ENCODE data around the gene PPIE.
A peak's percentile ranks its signal among the peaks of the same experiment; 100 is the strongest.
"Not testable (repeated sequence)": the region's sequence is repeated elsewhere in the genome, so short reads cannot be mapped to it uniquely, and the experiment has no call there.

The PPIE gene

DNA sequence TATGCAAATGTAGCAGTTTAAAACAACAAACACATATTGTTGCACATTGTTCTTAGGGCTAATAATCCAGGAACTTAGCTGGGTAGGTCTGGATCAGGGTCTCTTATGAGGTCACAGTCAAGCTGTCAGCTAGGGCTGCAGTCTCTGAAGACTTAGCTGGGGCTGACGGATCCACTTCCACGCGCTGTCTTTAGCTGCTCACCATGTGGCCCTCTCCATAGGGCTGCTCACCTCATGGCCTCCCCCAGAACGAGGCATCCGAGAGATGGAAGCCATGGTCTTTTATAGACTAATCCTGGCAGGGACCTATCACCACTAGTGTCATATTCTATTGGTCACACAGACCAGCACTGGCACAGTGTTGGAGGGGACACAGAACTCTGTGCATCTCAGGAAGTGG lies 41.1 kb downstream of the PPIE start:
- no peak for DNase-seq

GRCh38 chr1:39781349-39781715 lies 42.6 kb downstream of the PPIE start:
- DNase-seq, result no peak

DNA sequence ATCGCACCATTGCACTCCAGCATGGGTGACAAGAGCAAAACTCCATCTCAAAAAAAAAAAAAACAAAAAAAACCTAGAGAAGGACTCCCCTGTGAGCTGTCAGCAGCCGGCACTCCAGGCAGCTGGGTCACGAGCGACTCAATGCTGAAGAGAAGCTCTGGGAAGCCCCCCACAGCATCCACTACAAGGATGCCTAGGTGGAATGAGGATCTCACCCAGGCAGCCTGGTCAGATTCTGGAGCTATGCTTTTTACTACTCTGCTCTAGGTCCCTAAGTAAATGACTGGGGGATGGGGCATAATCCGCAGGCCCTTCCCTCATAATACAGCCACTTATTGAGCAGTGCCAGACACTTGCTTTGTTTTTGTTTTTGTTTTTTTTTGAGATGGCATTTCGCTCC lies 43.4 kb downstream of the PPIE start:
- no peak for DNase-seq

DNA sequence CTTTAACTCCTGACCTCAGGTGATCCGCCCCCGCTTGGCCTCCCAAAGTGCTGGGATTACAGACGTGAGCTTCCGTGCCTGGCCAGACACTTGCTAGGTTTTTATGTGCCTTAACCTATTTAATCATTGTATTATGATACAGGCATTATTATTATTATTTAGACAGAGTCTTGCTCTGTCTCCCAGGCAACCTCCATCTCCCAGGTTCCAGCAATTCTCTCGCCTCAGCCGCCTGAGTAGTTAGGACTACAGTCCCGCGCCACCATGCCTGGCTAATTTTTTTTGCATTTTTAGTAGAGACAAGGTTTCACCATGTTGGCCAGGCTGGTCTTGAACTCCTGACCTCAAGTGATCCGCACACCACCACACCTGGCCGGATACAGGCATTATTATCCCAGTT lies 44.0 kb downstream of the PPIE start:
- not testable (repeated sequence) for DNase-seq

DNA sequence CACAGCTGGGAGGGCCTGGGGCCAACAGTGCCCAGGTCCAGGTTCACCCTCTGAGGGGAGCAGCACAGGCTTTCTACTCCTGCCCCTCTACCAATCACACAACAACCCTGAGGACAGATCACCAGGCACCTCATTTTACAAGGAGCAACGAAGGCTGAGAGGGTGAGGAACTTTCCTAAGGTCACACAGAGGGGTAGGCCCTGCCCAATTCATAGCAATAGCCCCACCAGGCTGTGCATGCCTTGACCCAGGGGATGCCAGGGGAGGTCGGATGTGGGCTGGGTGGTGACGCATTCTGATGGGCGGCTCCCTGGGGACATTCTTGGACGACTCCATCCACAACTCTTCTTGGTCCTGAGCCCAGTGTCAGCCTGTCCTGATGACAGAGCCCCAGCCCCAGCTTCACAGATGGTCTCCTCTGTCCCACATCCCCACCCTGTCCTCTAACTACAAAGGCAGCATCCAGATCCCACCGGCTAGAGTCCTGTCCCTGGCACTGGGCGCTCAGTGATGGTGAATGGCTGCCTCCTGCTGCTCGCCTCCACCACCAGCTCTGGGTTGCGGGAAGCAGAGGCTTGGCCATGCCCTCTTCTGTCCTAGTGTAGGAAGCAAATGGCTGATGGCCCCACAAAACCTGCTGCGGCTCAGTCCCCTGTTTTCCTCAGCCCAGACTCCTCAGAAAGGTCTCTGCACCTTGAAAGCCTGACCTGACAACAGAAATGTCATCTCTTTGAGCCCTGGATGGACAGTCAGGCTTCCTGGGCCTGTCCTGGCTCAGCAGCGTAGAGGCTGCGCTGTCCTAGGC lies 47.8 kb downstream of the PPIE start:
- DNase-seq, result not testable (repeated sequence)

DNA sequence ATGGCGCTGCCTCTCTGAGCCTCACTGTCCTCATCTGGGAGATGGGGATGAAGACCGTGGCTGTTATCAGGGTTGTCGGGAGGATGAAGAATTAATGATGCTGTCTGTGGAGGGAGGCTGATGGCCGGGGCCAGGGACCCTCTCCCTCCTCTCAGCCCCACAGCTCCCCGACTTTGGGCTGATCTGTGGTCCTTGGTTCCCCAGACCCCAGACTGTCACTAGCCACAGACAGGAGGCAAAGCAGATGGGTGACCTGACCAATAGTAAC lies 48.4 kb downstream of the PPIE start:
- DNase-seq, result not testable (repeated sequence)

DNA sequence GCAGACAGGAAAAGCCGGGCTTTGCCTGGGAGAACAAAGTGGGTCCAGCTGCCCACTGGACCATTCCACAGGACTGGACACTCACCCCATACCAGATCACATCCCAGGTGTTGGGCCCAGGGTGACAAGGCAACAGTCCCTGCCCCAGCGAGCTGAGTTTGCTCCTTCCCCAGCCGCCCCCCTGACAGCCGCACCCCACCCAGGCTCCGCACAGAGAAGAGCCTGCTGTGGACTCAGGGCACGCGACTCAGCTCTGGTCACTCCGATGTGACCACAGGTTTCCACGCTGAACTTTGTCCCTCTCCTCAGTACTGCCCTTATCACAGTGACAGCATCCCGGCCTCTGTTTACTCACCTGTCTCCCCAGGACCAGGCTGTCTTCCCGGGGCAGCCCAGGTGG lies 48.8 kb downstream of the PPIE start:
- no peak for DNase-seq

- DNase-seq, result not testable (repeated sequence)
These were observed 49.3 kb downstream of the PPIE start for GRCh38 chr1:39787964-39788363.

DNA sequence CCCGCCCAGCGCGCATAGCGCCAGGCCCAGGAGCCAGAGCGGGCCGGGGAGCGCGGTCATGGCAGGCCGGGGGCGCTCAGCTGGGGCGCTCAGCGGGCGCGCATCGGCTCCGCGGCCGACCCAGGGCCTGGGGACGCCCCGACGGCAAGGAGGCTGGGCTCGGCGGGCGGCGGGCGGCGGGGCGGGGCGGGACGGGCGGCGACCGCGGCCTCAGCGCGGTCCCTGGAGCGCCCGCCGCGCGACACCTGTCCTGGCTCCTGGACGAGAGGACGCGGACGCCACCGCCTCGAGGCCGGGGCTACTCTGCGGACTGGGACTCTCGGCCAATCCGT lies 49.7 kb downstream of the PPIE start:
- DNase-seq, result no peak

GRCh38 chr1:39788758-39789570 lies 50.3 kb downstream of the PPIE start, which contains the start of gene BMP8B:
Gene BMP8B (minus strand): TSS chr1:39788865. CDS start chr1:39788485, 380 bp downstream.
- peak; percentile 45 to 62 for DNase-seq

DNA sequence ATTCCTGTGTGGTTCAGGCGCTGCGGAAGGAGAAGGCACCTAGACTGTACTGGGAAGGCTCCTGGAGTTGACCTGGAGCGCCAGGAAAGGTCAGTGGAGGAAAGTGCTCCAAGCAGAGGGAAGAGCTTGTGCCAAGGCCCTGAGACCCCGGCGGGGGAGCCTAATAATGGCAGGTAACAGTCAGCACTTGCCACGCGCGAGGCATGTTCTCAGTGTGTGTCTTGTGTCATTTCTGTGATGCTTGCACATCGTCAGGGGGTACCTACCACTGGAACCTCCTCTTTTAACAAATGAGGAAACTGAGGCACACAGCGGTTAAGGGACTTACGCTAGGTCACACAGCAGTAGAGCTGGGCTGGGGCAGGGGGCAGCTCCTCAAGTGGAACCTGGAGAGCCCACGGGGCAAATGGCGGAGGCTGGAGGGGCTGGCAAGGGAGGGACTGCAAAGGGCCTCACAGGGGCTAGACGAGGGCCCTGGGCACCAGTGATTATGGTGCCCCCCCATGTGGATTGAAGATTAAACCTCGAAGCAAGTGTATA lies 51.0 kb downstream of the PPIE start:
- DNase-seq, result no peak

- no peak for DNase-seq
These were observed 53.2 kb downstream of the PPIE start for GRCh38 chr1:39791838-39792237.

GRCh38 chr1:39795651-39796050 lies 57.0 kb downstream of the PPIE start:
- DNase-seq, result no peak

DNA sequence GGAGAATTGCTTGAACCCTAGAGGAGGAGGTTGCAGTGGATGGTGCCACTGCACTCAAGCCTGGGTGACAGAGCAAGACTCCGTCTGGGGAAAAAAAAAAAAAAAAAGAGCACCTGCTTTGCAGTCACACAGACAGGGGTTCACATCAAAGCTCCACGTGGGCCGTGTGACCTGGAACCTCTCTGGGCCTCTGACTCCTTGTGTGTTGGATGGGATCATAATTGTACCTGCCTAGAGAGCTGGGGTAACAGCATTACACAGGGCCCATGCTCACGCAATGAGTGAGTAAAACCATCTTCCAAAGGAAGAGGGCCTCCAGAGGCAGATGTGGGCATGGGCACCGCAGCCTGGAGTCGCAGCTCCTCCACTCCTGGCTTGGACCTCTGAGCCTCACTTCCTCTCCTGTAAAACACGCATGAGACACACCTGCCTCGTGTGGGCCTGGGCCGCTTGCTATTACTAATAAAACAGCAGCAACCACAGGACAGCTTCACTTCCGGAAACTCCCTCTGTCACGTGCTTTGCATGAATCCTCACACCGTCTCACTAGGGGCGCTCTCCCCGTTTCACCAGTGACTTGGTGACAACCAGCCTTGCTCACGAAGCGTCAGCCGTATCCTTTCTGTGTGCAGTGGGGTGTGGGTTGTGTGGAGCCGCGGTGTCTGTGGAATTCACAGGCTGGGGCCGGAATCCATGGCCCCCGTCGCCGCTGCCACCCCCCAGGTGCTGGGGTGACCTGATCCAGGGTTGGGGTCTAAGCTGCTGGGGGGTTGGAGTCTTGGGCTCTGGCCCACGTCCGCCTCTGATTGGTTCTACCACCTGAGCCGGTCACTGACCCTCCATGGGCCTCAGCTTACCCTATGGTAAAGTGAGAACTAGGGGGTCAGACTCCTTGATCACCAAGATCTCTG lies 60.4 kb downstream of the PPIE start:
- peak; percentile 87 to 91 for DNase-seq

DNA sequence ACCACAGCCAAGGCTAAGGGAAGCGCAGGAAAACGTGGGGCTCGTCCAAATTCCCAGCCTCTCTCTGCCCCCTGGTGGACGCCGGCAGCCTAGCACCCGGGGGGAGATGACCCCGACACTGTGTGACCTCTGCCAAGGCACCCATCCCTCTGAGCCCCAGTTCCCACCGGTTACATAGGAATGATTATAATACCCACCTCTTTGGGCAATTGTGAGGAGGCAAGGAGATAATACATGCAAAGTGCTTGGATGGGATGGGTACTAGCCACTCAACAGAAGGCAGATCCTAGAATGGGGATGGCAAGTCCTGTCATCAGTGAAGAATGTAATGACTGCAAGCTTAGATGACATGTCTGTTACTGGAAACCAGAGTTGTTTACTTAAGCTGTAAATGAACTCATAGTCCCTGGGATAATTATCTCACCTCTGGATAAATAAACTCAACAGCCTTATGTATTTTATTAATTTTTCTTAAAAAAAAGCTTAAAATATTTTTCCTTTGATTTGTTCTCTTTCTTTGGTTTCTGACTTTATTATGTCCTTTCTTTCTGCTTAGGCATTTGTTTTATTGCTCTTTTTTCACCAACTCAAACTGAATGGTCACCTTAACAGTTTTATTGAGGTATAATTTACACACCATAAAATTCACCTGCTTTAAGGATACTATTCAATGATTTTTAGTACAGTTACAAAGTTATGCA lies 61.2 kb downstream of the PPIE start:
- DNase-seq, result peak; percentile 82 to 86

GRCh38 chr1:39800471-39800835 lies 61.8 kb downstream of the PPIE start:
- no peak for DNase-seq

GRCh38 chr1:39802496-39803260 lies 64.0 kb downstream of the PPIE start:
- DNase-seq, result no peak

DNA sequence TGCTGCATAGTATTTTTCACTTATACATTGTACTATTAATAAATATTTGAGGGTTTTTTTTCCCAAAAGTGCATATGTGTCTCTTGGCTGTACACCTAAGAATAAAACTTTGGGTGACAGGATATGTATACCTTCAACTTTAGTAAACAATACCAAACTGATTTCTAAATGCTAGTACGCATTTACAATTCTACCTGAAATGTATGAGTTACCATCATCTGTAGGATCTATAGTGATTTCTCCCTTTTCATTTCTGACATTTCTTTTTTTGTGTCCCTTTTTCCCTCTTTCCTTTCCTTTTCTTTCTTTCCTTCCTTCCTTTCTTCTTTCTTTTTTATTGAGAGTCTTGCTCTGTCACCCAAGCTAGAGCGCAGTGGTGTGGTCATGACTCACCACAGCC lies 66.7 kb downstream of the PPIE start:
- no peak for DNase-seq

GRCh38 chr1:39808784-39809517 lies 70.3 kb downstream of the PPIE start:
- DNase-seq, result no peak

DNA sequence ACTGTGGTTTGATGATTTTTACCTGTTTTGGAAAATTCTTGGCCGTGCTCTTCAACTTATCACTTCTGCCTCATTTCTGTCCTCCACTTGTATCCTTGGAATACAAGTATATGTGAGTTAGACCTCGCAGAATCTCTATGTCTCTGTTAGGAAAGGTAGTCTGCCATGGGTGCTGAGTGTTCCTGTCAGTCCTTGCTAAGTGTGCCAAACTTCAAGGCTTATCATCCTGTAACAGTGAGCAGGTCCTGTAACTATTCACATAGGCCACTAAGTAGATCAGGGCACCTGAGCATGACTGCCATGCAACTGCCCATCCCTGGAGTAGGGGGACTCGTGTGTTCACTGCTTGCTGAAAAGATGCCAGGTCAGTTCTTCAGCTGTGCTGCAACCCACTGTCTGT lies 74.2 kb downstream of the PPIE start:
- no peak for DNase-seq

All from activated CD4-positive, alpha-beta T cell treated with anti-CD3 and anti-CD28 coated beads, Interleukin-2, amount 50 U/mL, for 48 hours (primary cell).